Measurements from ENCODE around the gene RPTOR.

RPTOR gene

DNA sequence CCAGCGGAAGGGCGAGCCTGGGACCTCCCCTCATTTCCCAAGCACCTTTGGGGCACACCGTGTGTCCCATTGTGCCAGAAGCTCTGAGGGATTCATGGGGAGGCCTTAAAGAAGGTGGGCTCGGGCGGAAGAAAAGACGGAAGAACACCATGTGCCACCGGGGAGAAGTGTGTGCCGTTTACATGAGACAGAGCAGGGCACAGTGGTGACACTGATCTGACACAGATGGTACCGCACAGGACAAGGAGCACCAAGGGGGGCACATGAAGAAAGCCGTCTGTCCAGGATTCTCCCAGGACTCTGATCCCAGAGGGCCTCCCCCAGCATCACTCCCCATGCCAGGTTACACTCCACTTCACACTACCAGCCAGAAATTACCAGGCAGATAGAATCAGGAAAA, 318.3 kb downstream of the RPTOR start:
- Histone ChIP-seq H3K27me3 (replicated peaks; ENCODE audit: control insufficient read depth, insufficient read depth, low read length, poor library complexity, severe bottlenecking) (no peaks in the 10 kb centered on the region), H3K27ac (ENCODE audit: insufficient read depth, low read length, poor library complexity, severe bottlenecking) (no peak overlapping the region), H3K9me3 (ENCODE audit: control insufficient read depth, low read length) (no peaks in the 10 kb centered on the region), H3K36me3 (ENCODE audit: control insufficient read depth, insufficient read depth, low read length) (no peaks in the 10 kb centered on the region), H3K4me1 (ENCODE audit: control insufficient read depth, insufficient read depth, low read length, poor library complexity, severe bottlenecking) (peaks cover 17% of the 10 kb centered on the region), H3K4me3 (ENCODE audit: insufficient read depth, low read depth, low read length, poor library complexity, severe bottlenecking) (no peak overlapping the region)
- DNase-seq = no peak

DNA sequence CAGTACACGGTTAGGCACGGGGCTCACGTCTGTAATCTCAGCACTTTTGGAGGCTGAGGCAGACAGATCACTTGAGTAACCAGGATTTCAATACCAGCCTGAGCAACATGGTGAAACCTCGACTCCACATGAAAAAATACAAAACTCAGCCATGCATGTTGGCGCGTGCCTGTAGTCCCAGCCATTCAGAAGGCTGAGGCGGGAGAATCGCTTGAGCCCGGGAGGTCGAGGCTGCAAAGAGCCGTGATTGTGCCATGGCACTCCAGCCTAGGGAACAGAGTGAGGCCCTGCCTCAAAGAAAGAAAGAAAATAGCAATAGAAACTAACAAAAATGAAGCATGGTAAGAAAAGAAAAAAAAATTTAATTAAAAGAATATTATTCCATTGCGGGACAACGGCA, 319.0 kb downstream of the RPTOR start:
- no peaks in the 10 kb centered on the region for H3K9me3 ChIP-seq (ENCODE audit: control insufficient read depth, low read length)
- no peak for DNase-seq

DNA sequence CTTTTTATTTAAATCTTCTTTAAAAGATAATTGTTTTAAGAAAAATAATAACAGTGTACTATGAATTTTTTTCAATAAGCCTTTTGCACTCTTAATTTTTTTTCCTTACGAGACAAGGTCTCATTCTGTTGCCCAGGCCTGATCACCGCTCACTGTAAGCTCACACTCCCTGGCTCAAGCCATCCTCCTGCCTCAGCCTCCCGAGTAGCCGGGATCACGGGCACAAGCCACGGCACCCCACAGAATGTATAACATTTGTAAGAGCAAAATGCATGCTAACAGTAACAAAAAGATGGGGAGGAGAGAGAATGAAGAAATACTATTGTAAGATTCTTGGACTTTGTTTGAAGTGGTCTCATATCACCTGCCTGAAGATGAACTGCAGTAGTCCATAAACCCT, 320.1 kb downstream of the RPTOR start:
- Histone ChIP-seq H3K4me1 (ENCODE audit: control insufficient read depth, insufficient read depth, low read length, poor library complexity, severe bottlenecking) (peaks cover 17% of the 10 kb centered on the region), H3K9me3 (ENCODE audit: control insufficient read depth, low read length) (no peaks in the 10 kb centered on the region), H3K27ac (ENCODE audit: insufficient read depth, low read length, poor library complexity, severe bottlenecking) (no peak overlapping the region), H3K27me3 (replicated peaks; ENCODE audit: control insufficient read depth, insufficient read depth, low read length, poor library complexity, severe bottlenecking) (no peaks in the 10 kb centered on the region), H3K36me3 (ENCODE audit: control insufficient read depth, insufficient read depth, low read length) (no peaks in the 10 kb centered on the region), H3K4me3 (ENCODE audit: insufficient read depth, low read depth, low read length, poor library complexity, severe bottlenecking) (no peak overlapping the region)
- DNase-seq = no peak

More for the DNA sequence above, 319.0 kb downstream of the RPTOR start:
- H3K4me3 ChIP-seq (ENCODE audit: insufficient read depth, low read depth, low read length, poor library complexity, severe bottlenecking) = no peak overlapping the region
- no peaks in the 10 kb centered on the region for H3K36me3 ChIP-seq (ENCODE audit: control insufficient read depth, insufficient read depth, low read length)
- peaks cover 17% of the 10 kb centered on the region for H3K4me1 ChIP-seq (ENCODE audit: control insufficient read depth, insufficient read depth, low read length, poor library complexity, severe bottlenecking)
- no peak overlapping the region for H3K27ac ChIP-seq (ENCODE audit: insufficient read depth, low read length, poor library complexity, severe bottlenecking)
- H3K27me3 ChIP-seq (replicated peaks; ENCODE audit: control insufficient read depth, insufficient read depth, low read length, poor library complexity, severe bottlenecking) = no peaks in the 10 kb centered on the region

DNA sequence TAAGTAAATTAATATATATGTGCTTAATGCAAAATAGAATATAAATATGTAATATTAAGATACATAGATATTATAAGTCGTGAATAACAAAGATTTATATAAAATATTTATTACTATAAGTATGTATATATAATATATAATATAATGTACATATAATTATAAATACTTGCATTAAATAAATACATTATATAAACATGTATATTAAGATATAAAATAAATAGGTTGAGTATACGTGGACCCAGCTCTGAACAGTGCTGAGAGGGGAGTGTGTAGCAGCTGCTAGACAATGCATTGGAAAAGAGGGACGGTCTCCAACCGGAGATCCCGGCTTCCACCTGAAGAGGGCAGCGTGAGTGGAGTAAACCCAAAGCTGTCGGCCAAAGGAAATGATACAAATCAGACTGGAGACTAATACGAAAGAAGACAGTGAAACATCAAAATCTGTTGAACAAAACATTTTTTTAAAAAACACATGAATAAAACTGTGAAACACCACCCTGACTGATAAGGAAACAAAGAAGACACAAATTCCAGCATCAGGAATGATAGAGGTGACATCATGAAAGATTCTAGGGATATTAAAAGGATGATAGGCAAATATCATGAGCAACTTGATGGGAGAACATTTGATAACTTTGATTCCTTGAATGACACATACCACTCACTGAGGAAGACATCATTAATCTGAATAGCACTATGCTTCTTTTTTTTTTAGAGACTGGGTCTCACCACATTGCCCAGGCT, 321.6 kb downstream of the RPTOR start:
- no peak overlapping the region for H3K27ac ChIP-seq (ENCODE audit: insufficient read depth, low read length, poor library complexity, severe bottlenecking)
- peak; percentile 20 to 42 (median 42) for DNase-seq

DNA sequence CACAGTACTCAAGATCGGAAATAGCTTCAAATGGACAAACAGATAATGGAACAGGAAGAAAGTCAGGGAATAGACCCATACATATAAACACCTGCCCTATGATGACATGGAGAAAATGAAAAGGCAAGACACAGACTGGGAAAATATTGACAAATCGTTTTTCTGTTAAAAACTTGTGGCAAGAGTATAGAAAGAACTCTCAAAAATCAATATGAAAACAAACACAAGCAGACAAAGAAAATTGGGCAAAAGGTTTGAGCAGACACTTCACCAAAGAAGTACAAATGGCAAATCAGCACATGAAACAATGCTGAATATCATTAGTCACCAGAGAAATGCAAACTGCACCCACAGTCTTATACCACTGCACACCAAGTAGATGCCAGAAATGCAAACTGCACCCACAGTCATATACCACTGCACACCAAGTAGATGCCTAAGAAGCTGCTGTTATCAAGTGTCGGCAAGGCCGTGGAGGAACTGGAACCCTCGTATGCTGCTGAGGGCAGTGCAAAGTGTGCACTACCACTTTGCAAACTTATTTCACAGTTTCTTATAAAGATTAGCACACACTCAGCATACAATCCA, 323.5 kb downstream of the RPTOR start:
- Histone ChIP-seq H3K36me3 (ENCODE audit: control insufficient read depth, insufficient read depth, low read length) (no peaks in the 10 kb centered on the region), H3K27ac (ENCODE audit: insufficient read depth, low read length, poor library complexity, severe bottlenecking) (no peak overlapping the region), H3K4me3 (ENCODE audit: insufficient read depth, low read depth, low read length, poor library complexity, severe bottlenecking) (no peak overlapping the region), H3K9me3 (ENCODE audit: control insufficient read depth, low read length) (no peaks in the 10 kb centered on the region), H3K27me3 (replicated peaks; ENCODE audit: control insufficient read depth, insufficient read depth, low read length, poor library complexity, severe bottlenecking) (no peaks in the 10 kb centered on the region), H3K4me1 (ENCODE audit: control insufficient read depth, insufficient read depth, low read length, poor library complexity, severe bottlenecking) (peaks cover 15% of the 10 kb centered on the region)
- DNase-seq = no peak

More for the DNA sequence above, 321.6 kb downstream of the RPTOR start:
- Histone ChIP-seq H3K9me3 (ENCODE audit: control insufficient read depth, low read length) (no peaks in the 10 kb centered on the region), H3K4me1 (ENCODE audit: control insufficient read depth, insufficient read depth, low read length, poor library complexity, severe bottlenecking) (peaks cover 10% of the 10 kb centered on the region), H3K4me3 (ENCODE audit: insufficient read depth, low read depth, low read length, poor library complexity, severe bottlenecking) (no peak overlapping the region), H3K27me3 (replicated peaks; ENCODE audit: control insufficient read depth, insufficient read depth, low read length, poor library complexity, severe bottlenecking) (no peaks in the 10 kb centered on the region), H3K36me3 (ENCODE audit: control insufficient read depth, insufficient read depth, low read length) (no peaks in the 10 kb centered on the region)

DNA sequence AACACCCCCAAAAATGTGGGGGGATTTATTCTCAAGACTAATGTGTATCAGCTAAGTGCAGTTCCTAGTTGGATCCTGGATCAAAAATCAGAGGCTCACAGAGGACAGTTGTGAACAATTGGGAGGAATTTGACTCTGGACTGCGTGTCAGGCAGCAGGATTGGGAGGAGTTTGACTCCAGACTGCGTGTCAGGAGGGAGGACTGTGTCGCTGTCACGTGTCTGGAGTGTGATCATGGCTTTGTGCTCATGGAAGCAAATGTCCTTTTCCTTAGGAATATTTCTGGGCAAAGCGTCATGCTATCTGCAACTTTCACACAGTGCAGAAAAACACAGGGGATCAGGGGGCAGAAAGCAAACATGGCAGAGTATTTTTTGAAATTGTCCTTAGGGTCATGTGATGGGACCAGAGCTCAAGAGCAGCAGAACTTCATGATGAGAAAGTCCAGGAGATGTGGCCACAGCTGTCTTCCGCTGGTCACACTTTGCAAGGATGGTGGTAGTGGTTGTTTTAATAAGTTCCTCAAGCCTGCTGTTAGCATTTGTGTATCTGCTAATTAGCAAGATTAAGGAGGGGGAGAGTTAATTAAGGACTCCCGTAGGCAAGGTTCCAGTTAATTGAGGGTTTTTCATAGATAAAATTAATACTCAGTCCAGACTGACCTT, 325.0 kb downstream of the RPTOR start:
- no peaks in the 10 kb centered on the region for H3K36me3 ChIP-seq (ENCODE audit: control insufficient read depth, insufficient read depth, low read length)
- DNase-seq = no peak
- no peak overlapping the region for H3K4me3 ChIP-seq (ENCODE audit: insufficient read depth, low read depth, low read length, poor library complexity, severe bottlenecking)
- H3K27me3 ChIP-seq (replicated peaks; ENCODE audit: control insufficient read depth, insufficient read depth, low read length, poor library complexity, severe bottlenecking) = no peaks in the 10 kb centered on the region
- no peaks in the 10 kb centered on the region for H3K9me3 ChIP-seq (ENCODE audit: control insufficient read depth, low read length)
- H3K27ac ChIP-seq (ENCODE audit: insufficient read depth, low read length, poor library complexity, severe bottlenecking) = no peak overlapping the region
- H3K4me1 ChIP-seq (ENCODE audit: control insufficient read depth, insufficient read depth, low read length, poor library complexity, severe bottlenecking) = peaks cover 18% of the 10 kb centered on the region

DNA sequence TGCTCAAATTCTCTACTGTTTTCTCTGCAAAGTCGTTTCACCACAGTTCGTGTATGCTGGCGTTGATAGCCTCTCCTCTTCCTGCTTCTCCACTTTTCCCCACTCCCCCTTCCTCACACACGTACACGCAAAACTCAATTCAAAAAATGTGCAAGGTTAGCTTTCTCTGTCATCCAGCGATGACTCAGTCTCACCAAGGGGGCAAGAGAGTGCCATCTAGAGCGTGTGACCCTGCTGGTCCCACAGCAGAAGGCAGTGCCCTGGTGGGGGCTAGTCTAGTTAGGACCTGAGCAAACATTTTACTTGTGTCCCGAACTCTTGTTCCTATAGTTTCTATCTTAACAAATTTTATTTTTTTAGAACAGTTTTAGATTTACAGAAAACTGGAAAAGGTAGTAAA, 325.8 kb downstream of the RPTOR start:
- H3K4me1 ChIP-seq (ENCODE audit: control insufficient read depth, insufficient read depth, low read length, poor library complexity, severe bottlenecking) = peaks cover 18% of the 10 kb centered on the region
- no peaks in the 10 kb centered on the region for H3K36me3 ChIP-seq (ENCODE audit: control insufficient read depth, insufficient read depth, low read length)
- no peak overlapping the region for H3K27ac ChIP-seq (ENCODE audit: insufficient read depth, low read length, poor library complexity, severe bottlenecking)
- no peak overlapping the region for H3K4me3 ChIP-seq (ENCODE audit: insufficient read depth, low read depth, low read length, poor library complexity, severe bottlenecking)
- no peaks in the 10 kb centered on the region for H3K9me3 ChIP-seq (ENCODE audit: control insufficient read depth, low read length)
- no peak for DNase-seq
- H3K27me3 ChIP-seq (replicated peaks; ENCODE audit: control insufficient read depth, insufficient read depth, low read length, poor library complexity, severe bottlenecking) = no peaks in the 10 kb centered on the region

DNA sequence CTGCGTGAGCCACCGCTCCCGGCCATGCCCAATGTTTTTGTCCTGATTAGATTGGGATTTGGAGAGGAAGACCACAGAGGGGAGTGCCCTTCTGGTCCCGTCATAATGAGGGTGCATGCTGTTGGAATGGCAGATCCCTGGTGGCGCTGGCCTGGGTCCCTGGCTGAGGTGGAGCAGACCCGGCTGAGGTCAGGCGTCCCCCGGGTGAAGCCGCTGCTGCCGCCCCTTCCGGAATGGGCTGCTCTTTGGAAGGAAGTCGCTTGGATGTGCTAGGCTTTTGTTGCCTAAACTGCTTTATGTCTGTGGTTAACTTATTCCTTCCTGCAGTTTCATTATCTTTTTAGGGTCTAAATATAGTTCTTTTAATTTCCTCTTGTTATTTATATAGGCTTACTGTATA, 326.7 kb downstream of the RPTOR start:
- Histone ChIP-seq H3K4me1 (ENCODE audit: control insufficient read depth, insufficient read depth, low read length, poor library complexity, severe bottlenecking) (peaks cover 18% of the 10 kb centered on the region), H3K27ac (ENCODE audit: insufficient read depth, low read length, poor library complexity, severe bottlenecking) (no peak overlapping the region), H3K27me3 (replicated peaks; ENCODE audit: control insufficient read depth, insufficient read depth, low read length, poor library complexity, severe bottlenecking) (no peaks in the 10 kb centered on the region), H3K4me3 (ENCODE audit: insufficient read depth, low read depth, low read length, poor library complexity, severe bottlenecking) (peak overlapping the region; percentile 30), H3K9me3 (ENCODE audit: control insufficient read depth, low read length) (no peaks in the 10 kb centered on the region), H3K36me3 (ENCODE audit: control insufficient read depth, insufficient read depth, low read length) (no peaks in the 10 kb centered on the region)
- DNase-seq = no peak

DNA sequence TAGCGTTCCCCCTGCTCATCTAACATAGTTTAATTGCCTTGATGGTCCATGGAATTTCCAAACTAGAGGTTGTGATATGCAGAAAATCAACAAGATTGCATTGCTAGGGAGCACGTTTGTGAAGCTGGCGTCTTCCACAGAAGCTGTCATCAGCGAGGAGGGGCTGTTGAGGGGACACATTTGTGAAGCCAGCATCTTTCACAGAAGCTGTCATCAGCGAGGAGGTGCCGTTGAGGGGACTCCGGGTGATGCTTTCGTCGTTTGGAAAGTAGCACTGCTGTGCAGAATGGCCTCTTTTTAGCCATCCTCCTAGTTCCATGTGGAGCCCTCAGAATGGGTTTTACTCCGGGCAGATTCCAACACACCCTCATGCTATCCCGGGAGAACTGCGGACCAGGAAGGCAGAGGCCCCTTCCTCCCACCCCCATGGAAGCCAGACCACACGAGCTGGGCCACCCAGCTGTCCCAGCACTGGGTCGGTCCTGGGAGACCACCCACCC, 327.4 kb downstream of the RPTOR start:
- peak overlapping the region; percentile 30 for H3K4me3 ChIP-seq (ENCODE audit: insufficient read depth, low read depth, low read length, poor library complexity, severe bottlenecking)
- no peak for DNase-seq

More for the DNA sequence above, 327.4 kb downstream of the RPTOR start:
- H3K36me3 ChIP-seq (ENCODE audit: control insufficient read depth, insufficient read depth, low read length) = no peaks in the 10 kb centered on the region
- no peaks in the 10 kb centered on the region for H3K27me3 ChIP-seq (replicated peaks; ENCODE audit: control insufficient read depth, insufficient read depth, low read length, poor library complexity, severe bottlenecking)
- H3K4me1 ChIP-seq (ENCODE audit: control insufficient read depth, insufficient read depth, low read length, poor library complexity, severe bottlenecking) = peaks cover 18% of the 10 kb centered on the region
- H3K9me3 ChIP-seq (ENCODE audit: control insufficient read depth, low read length) = no peaks in the 10 kb centered on the region
- no peak overlapping the region for H3K27ac ChIP-seq (ENCODE audit: insufficient read depth, low read length, poor library complexity, severe bottlenecking)

Measured in effector memory CD4-positive, alpha-beta T cell (primary cell).